Mucosa of descending colon (tissue), 3 donors: ENCODE data around the gene SPOP. TPM values are rescaled to one million over a fixed set of nuclear protein-coding genes. Genes with fewer than 3 reads are reported as not detected.
A peak's percentile ranks its signal among the peaks of the same experiment; 100 is the strongest.

Experiments used
- ATAC-seq: fragments of 200-7000 bp; cut with Tn5 transposase; one replicate; pipeline ENCODE4 v1.9.1; 2020; ENCODE audit warnings: mild to moderate bottlenecking, moderate library complexity
- DNase-seq, 3 donors: peaks; one replicate each; pipeline ENCODE4 v3.0.0-alpha.2; 2020
- H3K36me3 ChIP-seq: fragments of 200-600 bp; one replicate; pipeline ENCODE4 v1.8.0; 2021; ENCODE audit warnings: low read depth, mild to moderate bottlenecking
- H3K4me1 ChIP-seq: fragments of 200-600 bp; one replicate; pipeline ENCODE4 v1.8.0; 2021; ENCODE audit warnings: low read depth, mild to moderate bottlenecking
- H3K4me3 ChIP-seq: fragments of 200-600 bp; one replicate; pipeline ENCODE4 v1.8.0; 2021; ENCODE audit warnings: mild to moderate bottlenecking
- H3K9me3 ChIP-seq: fragments of 200-600 bp; one replicate; pipeline ENCODE4 v1.8.0; 2021; ENCODE audit warnings: mild to moderate bottlenecking
- intact Hi-C, 2 donors: fragments of 100-400 bp; cut with DNase I in 1 of 2; cut with micrococcal nuclease in 1 of 2; formaldehyde crosslinking; loops; one replicate each; pipeline versions ENCODE4 v1.11.0 to v1.11.1; 2022; cut with DNase I, micrococcal nuclease
- total RNA-seq, 3 donors: library from RNA; stranded (reverse); fragmentation: NEBNext Ultra II Directional in 2 of 3; extraction: Animal tissue kit (Norgen Biotek cat#: 25700) in 2 of 3; gene quantifications; one replicate each; pipeline versions ENCODE4 v1.2.1 to v1.2.4, GENCODE V29; 2021 to 2023
- TF ChIP-seq, protein P1 (sequence below): fragments of 200-600 bp; IDR thresholded peaks from one replicate; pipeline ENCODE4 v1.8.0; 2022; ENCODE audit warnings: antibody characterized with exemption, mild to moderate bottlenecking
- donor health status: DM: no; HTN: no; CAD: no; lungs with moderate emphysema.
- donor health status: DM: no; HTN: no; CAD: no.
- donor health status: DM: no; HTN: yes; CAD: no.

The SPOP gene
- total RNA-seq, 3 donors from 2014 or later: 47.6 to 213 (median 56.2) TPM

DNA sequence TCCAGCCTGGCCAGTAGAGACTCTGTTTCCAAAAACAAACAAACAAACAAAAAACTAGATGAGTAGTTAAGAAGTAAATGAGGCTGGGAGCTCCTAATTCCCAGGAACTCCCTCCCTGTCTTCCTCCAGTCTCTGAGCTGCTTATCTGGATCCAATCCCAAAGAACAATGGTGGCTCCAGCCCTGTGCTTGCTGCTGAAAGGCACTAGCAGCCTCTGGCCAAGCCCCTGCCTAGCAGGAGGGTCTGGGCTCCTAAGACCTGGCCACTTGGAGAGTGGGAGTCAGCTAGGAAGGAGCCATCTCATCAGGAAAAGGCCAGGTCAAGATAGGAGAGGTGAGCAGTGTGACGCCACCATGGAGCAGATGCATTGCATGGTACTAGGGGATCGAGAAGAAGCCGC is 44.2 kb upstream of the SPOP start:
- TF ChIP-seq, protein P1, sequence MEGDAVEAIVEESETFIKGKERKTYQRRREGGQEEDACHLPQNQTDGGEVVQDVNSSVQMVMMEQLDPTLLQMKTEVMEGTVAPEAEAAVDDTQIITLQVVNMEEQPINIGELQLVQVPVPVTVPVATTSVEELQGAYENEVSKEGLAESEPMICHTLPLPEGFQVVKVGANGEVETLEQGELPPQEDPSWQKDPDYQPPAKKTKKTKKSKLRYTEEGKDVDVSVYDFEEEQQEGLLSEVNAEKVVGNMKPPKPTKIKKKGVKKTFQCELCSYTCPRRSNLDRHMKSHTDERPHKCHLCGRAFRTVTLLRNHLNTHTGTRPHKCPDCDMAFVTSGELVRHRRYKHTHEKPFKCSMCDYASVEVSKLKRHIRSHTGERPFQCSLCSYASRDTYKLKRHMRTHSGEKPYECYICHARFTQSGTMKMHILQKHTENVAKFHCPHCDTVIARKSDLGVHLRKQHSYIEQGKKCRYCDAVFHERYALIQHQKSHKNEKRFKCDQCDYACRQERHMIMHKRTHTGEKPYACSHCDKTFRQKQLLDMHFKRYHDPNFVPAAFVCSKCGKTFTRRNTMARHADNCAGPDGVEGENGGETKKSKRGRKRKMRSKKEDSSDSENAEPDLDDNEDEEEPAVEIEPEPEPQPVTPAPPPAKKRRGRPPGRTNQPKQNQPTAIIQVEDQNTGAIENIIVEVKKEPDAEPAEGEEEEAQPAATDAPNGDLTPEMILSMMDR: no peak
- DNase-seq: no peak
- no peaks in the 10 kb centered on the region for H3K36me3 ChIP-seq
- no peak overlapping the region for H3K4me3 ChIP-seq
- intact Hi-C loops: no loop called here
- no peaks in the 10 kb centered on the region for H3K9me3 ChIP-seq
- peaks cover 9% of the 10 kb centered on the region for H3K4me1 ChIP-seq
- no peak for ATAC-seq

DNA sequence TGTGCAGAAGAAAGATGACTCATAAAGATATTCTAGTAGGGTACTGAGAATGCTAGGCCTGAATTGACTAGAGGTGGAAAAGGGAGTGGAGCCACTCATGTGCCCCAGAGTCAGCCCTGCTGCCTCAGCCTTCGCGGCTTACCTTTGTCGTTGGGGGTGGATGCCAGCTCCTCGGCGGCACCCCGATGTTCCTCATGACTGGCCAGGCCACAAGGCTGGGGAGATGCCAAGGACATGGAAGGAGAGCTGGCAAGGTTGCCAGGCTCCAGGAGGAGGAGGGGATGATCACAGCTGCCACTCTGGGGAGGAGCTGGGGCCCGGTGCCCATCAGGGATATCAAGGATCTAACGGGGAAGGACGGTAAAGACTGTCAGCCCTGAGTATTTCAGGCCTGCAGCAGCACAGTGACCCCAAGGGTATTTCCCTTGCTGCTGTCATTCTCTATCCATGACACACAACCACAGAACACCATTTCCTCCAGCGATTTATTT is 39.5 kb upstream of the SPOP start:
- TF ChIP-seq, protein P1: no peak

DNA sequence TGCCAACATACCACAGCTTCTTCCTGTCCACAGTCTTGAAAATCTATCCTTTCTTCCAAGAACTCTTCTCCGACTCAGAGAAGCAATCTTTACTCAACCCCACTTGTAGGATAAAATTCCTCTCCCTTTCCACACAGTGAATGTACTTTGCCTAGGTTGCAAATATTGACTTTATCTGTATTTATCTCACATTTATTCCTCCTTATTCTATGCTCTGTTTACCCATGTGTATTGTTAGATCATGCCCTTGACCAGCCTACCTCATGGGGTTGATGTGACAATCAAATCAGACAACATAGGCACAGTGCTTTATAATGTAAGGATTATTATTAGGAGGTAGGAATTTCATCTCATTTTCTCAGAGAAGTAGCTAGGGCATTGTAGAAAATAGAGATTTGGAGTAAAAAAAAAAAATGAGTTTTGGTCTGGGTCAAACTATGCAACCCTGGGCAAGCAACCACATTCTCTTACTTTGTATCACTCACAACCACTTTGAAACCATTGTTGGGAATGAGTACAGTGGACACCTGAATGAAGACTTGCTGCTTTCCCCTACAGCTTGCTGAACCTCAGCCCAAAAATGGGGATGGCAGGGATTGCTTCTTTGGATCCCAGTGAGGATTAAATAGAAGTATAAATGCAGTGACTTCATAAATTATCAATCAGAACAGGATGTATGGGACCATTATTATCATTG is 38.9 kb upstream of the SPOP start:
- ATAC-seq (no peak), DNase-seq (no peak)
- TF ChIP-seq, protein P1: no peak
- intact Hi-C loops: no loop called here
- Histone ChIP-seq H3K4me3 (no peak overlapping the region), H3K4me1 (no peaks in the 10 kb centered on the region), H3K36me3 (no peaks in the 10 kb centered on the region), H3K9me3 (no peaks in the 10 kb centered on the region)

More for the DNA sequence above, 39.5 kb upstream of the SPOP start:
- no peak for DNase-seq
- no peak for ATAC-seq
- Histone ChIP-seq H3K4me3 (no peak overlapping the region), H3K36me3 (no peaks in the 10 kb centered on the region), H3K9me3 (no peaks in the 10 kb centered on the region), H3K4me1 (no peaks in the 10 kb centered on the region)
- intact Hi-C loops: no loop called here

DNA sequence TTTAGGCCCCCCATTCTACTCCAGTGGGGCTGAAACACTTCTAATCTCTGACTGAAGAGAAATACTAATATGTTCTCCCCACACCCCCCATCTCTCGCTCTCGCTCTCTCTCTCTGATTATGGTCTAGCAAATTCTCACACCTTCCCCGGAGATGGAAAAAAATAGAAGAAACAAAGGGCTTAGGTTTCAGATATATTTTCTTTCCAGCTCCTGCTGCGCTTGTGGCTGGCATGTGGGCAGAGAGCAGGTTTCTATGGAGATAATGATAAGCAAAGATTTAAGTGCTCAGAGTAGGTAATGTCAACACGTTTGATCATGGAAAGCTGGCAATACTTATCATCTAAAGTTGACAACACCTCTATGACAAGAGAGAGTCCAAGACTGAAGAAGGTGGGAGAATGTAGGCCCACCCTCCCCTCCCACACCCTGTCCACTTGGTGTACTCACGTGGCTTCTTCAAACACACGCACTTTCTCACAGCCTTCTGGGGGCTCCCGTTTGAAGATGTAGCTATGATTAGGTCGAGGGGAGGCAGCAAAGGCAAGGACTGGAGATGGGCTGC is 37.9 kb upstream of the SPOP start:
- H3K36me3 ChIP-seq: no peaks in the 10 kb centered on the region
- no peak for DNase-seq
- ATAC-seq: peak; percentile 36
- H3K9me3 ChIP-seq: no peaks in the 10 kb centered on the region
- TF ChIP-seq, protein P1: no peak
- no peaks in the 10 kb centered on the region for H3K4me1 ChIP-seq
- intact Hi-C loops: no loop called here
- H3K4me3 ChIP-seq: no peak overlapping the region

DNA sequence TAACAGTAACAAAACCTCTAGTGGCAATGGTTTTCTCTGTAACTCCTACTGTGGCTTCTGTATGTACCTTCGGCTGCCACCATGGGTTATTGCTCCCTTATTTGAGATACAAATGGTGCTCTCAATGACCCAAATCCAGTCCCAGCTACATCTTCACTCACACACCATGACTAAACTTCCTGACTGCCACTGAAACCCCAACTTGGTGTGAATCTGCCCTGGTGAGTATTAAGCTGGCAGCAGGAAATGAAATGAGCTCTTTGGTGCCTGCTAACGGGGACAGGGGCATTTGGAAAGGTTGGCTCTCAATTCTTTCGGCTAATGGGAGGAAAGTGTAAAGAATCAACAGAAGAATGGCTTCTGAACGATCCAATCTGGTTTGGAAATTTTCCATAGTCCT is 37.3 kb upstream of the SPOP start:
- intact Hi-C loops: no loop called here
- peak; percentile 42 for ATAC-seq
- H3K4me3 ChIP-seq: no peak overlapping the region
- no peaks in the 10 kb centered on the region for H3K36me3 ChIP-seq
- no peak for DNase-seq
- no peaks in the 10 kb centered on the region for H3K4me1 ChIP-seq
- TF ChIP-seq, protein P1: no peak
- no peaks in the 10 kb centered on the region for H3K9me3 ChIP-seq
